Neural crest cell (in vitro differentiated cells): Measurements from ENCODE around the gene ZDHHC14. TPM values are rescaled to one million over a fixed set of nuclear protein-coding genes. Genes with fewer than 3 reads are reported as not detected.

Experiments used
- DNase-seq: peaks from one replicate; pipeline ENCODE4 v3.0.0; 2021; ENCODE audit warnings: low read depth, mixed read lengths, low spot score
- H3K27ac Mint-ChIP-seq: one replicate; pipeline ENCODE4 v1.8.0; 2021; ENCODE audit warnings: mild to moderate bottlenecking, mixed read lengths; ENCODE audit not compliant: unreplicated experiment
- H3K27me3 Mint-ChIP-seq: 2 replicates; pipeline ENCODE4 v1.8.0; 2021; ENCODE audit warnings: low read depth, mild to moderate bottlenecking, mixed read lengths
- H3K36me3 Mint-ChIP-seq: 2 replicates; pipeline ENCODE4 v1.8.0; 2021; ENCODE audit warnings: low read depth, mild to moderate bottlenecking, mixed read lengths
- H3K4me1 Mint-ChIP-seq: 2 replicates; pipeline ENCODE4 v1.8.0; 2021; ENCODE audit warnings: mixed read lengths
- H3K4me3 Mint-ChIP-seq: one replicate; pipeline ENCODE4 v1.8.0; 2021; ENCODE audit warnings: mild to moderate bottlenecking, mixed read lengths
- H3K9me3 Mint-ChIP-seq: 2 replicates; pipeline ENCODE4 v1.8.0; 2021; ENCODE audit warnings: mixed read lengths
- total RNA-seq: library from RNA; stranded (reverse); gene quantifications from 2 replicates; pipeline ENCODE4 v1.2.1, GENCODE V29; 2021
- TF ChIP-seq, protein P1 (sequence below): fragments of 200-600 bp; sonication (generic); conservative IDR thresholded peaks from 2 replicates; pipeline ENCODE4 v1.5.0; 2021; ENCODE audit warnings: antibody characterized with exemption, mild to moderate bottlenecking

The ZDHHC14 gene
- total RNA-seq, 1 donor from 2014 or later = 5.3 TPM

DNA sequence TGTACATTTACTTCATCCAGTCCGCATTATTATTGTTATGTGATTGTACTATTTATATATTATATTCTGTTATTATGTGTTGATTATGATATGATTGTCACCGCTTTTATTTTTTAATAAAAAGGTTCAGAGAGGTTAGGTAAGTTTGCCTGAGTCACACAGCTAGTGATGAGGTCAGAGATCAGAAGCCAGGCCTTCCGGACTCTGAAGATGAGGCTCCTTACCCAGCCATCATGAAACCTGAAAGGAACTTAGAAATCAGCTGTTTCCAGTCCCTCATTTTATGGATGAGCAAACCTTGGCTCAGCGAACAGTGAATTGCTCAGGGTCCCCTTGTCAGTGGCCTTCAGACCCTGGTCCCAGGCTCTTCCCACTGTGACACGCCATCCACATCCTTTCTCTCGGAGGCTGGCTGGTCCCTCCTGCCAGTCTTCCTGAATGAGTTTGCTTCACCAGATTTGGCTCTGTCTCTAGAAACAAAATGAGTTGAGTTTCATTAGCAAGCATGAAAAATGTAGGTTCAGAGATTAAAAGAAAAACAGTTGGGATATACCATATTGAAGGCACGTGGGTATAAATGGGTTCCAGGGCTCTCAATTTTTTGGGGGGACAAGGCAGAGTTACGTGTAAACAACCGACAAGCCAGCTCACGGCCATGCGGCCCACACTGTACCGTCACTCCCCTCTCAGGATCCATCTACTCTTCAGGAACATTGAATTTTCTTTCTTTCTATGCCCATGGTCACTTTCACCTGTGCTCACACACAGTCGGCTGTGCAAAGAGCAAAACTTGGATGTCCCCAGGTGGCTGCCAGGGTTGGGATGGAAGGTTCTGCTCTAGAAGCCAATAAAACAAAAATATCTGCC lies 132.9 kb downstream of the ZDHHC14 start:
- Mint-ChIP-seq H3K27me3 (no peaks in the 10 kb centered on the region), H3K9me3 (peaks cover 2% of the 10 kb centered on the region), H3K36me3 (no peaks in the 10 kb centered on the region), H3K4me1 (no peaks in the 10 kb centered on the region), H3K27ac (no peak overlapping the region), H3K4me3 (no peak overlapping the region)
- TF ChIP-seq, protein P1, sequence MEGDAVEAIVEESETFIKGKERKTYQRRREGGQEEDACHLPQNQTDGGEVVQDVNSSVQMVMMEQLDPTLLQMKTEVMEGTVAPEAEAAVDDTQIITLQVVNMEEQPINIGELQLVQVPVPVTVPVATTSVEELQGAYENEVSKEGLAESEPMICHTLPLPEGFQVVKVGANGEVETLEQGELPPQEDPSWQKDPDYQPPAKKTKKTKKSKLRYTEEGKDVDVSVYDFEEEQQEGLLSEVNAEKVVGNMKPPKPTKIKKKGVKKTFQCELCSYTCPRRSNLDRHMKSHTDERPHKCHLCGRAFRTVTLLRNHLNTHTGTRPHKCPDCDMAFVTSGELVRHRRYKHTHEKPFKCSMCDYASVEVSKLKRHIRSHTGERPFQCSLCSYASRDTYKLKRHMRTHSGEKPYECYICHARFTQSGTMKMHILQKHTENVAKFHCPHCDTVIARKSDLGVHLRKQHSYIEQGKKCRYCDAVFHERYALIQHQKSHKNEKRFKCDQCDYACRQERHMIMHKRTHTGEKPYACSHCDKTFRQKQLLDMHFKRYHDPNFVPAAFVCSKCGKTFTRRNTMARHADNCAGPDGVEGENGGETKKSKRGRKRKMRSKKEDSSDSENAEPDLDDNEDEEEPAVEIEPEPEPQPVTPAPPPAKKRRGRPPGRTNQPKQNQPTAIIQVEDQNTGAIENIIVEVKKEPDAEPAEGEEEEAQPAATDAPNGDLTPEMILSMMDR = no peak
- DNase-seq = no peak

DNA sequence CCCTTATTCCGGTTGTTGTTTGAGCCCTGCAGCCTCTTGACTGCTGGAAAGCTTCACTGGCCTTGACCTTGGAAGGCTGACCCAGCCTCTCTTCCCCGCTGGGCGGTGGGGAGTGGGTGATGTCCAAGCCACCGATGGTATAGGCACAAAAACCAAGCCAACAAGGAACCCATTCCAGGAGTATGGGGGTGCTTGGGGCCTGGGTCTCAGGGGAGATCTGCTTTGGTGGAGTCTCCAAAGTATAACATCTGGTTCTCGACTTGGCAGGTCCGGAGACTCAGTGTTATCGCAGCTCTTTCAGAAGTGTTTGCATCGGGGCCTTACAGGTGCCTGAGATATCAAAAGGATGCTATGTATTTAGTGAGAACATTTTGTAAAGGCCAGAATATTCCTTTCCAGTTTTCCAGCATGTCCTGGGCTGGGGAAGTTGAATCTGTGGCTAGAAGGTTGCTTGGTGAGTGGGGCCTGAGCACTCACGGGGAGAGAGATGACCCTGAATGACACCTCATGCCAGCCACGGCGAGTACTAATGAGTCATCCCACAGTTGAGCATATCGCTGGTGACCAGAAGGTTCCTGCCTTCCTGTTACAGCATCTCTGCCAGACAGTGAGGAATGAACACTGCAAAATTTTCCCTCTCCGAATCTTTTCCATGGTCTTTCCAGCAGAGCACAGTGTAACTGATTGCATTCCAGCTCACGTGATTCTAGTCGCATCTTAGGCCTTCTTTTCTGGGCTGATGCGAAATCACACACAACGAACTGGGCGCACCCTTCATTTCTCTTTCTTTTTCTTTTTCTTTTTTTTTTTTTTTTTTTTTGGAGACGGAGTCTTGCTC lies 133.9 kb downstream of the ZDHHC14 start:
- Mint-ChIP-seq H3K4me3 (no peak overlapping the region), H3K27me3 (no peaks in the 10 kb centered on the region), H3K9me3 (no peaks in the 10 kb centered on the region), H3K36me3 (no peaks in the 10 kb centered on the region), H3K27ac (no peak overlapping the region), H3K4me1 (no peaks in the 10 kb centered on the region)
- DNase-seq = no peak
- TF ChIP-seq, protein P1 = no peak

DNA sequence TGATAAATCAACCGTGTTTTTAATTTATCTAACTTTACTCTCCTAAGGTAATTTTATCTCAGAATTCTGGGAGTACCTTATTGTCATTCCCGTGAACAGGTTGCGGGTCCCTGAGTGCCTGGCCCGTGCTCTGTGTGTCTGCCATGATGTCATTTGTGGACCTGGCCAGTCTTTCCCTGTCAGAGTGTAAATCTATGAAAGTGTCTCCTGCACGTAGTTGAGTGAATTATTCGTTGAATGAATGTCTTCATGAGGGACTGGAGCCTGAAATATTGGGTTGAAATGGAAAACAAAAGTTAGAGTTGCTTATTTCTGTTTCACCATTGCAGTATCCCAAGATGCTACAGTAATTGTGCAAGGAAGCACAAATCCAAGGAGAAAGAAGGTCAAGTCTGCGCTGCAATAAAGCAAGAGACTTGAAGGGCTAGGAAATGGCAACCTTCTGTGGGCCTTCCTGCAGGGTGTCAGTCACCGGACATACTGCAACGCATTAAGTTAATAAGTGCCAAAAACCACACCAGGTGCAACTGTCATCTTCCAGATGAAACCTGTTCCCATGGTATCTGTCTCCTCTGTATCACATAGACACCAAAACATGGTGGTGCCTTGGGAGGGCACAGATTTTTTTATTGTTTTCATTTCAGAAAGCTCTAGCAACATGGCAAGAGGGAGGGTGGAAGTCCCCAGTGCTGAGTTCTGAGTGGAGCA lies 135.5 kb downstream of the ZDHHC14 start:
- DNase-seq = no peak
- H3K4me1 Mint-ChIP-seq = no peaks in the 10 kb centered on the region
- TF ChIP-seq, protein P1 = no peak
- no peaks in the 10 kb centered on the region for H3K36me3 Mint-ChIP-seq
- no peak overlapping the region for H3K27ac Mint-ChIP-seq
- no peak overlapping the region for H3K4me3 Mint-ChIP-seq
- H3K9me3 Mint-ChIP-seq = no peaks in the 10 kb centered on the region
- H3K27me3 Mint-ChIP-seq = no peaks in the 10 kb centered on the region

DNA sequence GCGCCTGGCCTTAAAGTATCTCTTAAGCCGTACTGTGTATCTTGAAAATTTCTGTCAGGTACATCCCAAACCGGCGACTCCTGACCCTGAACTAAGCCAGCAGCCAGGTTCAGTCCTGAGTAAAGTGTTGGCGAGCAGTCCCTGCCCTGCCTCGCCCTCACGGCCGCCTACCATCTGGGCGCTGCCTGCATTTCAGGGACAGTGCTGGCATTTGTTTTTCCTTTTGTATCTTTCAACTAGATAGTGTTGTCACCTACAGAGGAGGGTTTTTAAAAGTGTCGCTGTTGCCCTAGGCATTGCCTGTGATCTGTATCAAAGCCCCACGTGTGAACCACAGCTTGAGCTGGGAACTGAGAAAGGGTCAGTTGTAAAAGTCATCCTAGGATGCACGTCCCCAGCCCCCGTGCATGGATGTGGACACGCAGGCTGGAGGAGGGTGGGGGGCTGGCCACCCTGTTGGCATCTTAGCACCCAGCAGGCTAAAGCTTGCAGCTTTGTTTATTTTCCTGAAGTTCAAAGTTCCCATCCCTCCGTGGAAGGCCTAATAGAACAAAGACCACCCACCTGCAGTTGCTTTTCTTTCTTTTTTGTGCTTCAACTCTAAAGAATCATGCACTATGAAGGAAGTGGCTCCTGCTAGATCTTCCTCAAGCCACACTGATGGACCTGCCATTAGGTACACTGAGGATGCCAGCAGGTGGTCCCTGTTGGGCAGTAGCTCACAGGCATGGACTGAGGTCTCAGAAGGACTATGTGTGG lies 136.8 kb downstream of the ZDHHC14 start:
- H3K9me3 Mint-ChIP-seq = no peaks in the 10 kb centered on the region
- TF ChIP-seq, protein P1 = no peak
- no peaks in the 10 kb centered on the region for H3K27me3 Mint-ChIP-seq
- no peak overlapping the region for H3K27ac Mint-ChIP-seq
- H3K36me3 Mint-ChIP-seq = no peaks in the 10 kb centered on the region
- H3K4me1 Mint-ChIP-seq = no peaks in the 10 kb centered on the region
- DNase-seq = no peak
- H3K4me3 Mint-ChIP-seq = no peak overlapping the region
